Upper lobe of right lung (tissue), 1 donor: ENCODE data around the gene PRICKLE4. TPM values are rescaled to one million over a fixed set of nuclear protein-coding genes. Genes with fewer than 3 reads are reported as not detected.

Experiments
- ATAC-seq: fragments of 200-7000 bp; cut with Tn5 transposase; one replicate; pipeline ENCODE4 v1.9.1; 2020; ENCODE audit warnings: mild to moderate bottlenecking, moderate library complexity
- DNase-seq: peaks from one replicate; pipeline ENCODE4 v3.0.0-alpha.2; 2020
- H3K27ac ChIP-seq: fragments of 200-600 bp; one replicate; pipeline ENCODE4 v1.8.0; 2022
- H3K27me3 ChIP-seq: fragments of 200-600 bp; one replicate; pipeline ENCODE4 v1.8.0; 2022; ENCODE audit warnings: mild to moderate bottlenecking
- H3K36me3 ChIP-seq: fragments of 200-600 bp; one replicate; pipeline ENCODE4 v1.8.0; 2022
- H3K4me1 ChIP-seq: fragments of 200-600 bp; one replicate; pipeline ENCODE4 v1.8.0; 2022
- H3K4me3 ChIP-seq: fragments of 200-600 bp; one replicate; pipeline ENCODE4 v1.8.0; 2022; ENCODE audit warnings: mild to moderate bottlenecking
- H3K9me3 ChIP-seq: fragments of 200-600 bp; one replicate; pipeline ENCODE4 v1.8.0; 2022
- intact Hi-C: fragments of 100-400 bp; cut with DNase I; formaldehyde crosslinking; loops from one replicate; pipeline ENCODE4 v1.11.0; 2022
- total RNA-seq: library from RNA; stranded (reverse); fragmentation: NEBNext Ultra II Directional; extraction: Animal tissue kit (Norgen Biotek cat#: 25700); gene quantifications from one replicate; pipeline ENCODE4 v1.2.1, GENCODE V29; 2021
- TF ChIP-seq, protein P1 (sequence below): fragments of 200-600 bp; IDR thresholded peaks from one replicate; pipeline ENCODE4 v1.8.0; 2022; ENCODE audit warnings: antibody characterized with exemption
- donor health status: DM: no; HTN: yes; CAD: no; lungs with severe emphysema.

The PRICKLE4 gene
- total RNA-seq, 1 donor from 2014 or later, result 14.2 TPM

DNA sequence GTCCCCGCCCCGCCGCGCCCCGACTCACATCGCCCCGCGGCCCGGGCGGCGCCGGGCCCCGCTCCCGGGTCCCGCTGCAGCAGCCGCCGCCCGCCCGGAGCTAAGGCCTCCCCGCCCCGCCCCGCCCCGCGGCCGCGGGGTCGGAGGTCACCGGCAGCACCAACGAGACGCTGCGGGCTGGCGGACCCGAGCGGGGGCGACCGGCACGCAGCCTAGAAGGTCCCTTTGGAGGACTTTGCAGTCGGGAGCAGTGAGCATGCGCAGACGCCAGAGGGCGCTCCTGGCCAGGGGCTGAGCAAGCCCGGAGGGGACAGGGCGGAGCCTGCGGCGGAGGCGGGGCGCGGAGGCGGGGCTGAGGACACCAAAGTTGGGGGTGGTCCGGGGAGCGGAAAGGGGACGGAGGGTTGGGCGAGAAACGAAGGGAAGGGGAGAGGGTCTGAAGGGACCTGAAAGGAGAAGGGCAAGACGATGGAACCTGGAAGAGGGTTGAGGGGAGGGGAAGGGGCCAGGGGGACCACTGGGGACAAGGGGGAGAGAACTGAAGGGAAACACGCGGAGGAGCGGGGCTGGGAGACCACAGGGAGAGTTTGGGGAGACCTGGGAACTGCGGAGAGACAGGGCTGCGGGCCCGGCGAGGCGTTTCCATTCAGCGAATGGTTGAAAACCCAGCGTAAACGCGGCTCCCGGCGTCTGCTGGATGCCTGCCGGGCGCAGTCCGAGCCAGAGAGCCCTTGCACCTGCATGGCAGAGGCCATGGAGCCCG is 613 bp upstream of the PRICKLE4 start, which contains the start of gene FRS3:
Gene FRS3 (minus strand): TSS at position 113 of the 763 bp plus-strand sequence. CDS start 2,913 bp downstream, outside the sequence.
- DNase-seq (peak; percentile 99), ATAC-seq (peak; percentile 94)
- peaks cover 16% of the 10 kb centered on the region for H3K36me3 ChIP-seq
- H3K4me1 ChIP-seq, result peaks cover 36% of the 10 kb centered on the region
- H3K27ac ChIP-seq, result peak within 1 kb of the TSS; percentile 85
- no peaks in the 10 kb centered on the region for H3K9me3 ChIP-seq
- H3K4me3 ChIP-seq, result peak within 1 kb of the TSS; percentile 81
- no peaks in the 10 kb centered on the region for H3K27me3 ChIP-seq
- TF ChIP-seq, protein P1, sequence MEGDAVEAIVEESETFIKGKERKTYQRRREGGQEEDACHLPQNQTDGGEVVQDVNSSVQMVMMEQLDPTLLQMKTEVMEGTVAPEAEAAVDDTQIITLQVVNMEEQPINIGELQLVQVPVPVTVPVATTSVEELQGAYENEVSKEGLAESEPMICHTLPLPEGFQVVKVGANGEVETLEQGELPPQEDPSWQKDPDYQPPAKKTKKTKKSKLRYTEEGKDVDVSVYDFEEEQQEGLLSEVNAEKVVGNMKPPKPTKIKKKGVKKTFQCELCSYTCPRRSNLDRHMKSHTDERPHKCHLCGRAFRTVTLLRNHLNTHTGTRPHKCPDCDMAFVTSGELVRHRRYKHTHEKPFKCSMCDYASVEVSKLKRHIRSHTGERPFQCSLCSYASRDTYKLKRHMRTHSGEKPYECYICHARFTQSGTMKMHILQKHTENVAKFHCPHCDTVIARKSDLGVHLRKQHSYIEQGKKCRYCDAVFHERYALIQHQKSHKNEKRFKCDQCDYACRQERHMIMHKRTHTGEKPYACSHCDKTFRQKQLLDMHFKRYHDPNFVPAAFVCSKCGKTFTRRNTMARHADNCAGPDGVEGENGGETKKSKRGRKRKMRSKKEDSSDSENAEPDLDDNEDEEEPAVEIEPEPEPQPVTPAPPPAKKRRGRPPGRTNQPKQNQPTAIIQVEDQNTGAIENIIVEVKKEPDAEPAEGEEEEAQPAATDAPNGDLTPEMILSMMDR, result peak; percentile 80
- intact Hi-C loops, result loop anchor here (10.0 kb wide), 1 partner anchor 155 kb away; no protein-coding TSS in a partner anchor

- intact Hi-C loops, result loop anchor here (10.0 kb wide), 1 partner anchor 153 kb away; no protein-coding TSS in a partner anchor
Observed at GRCh38 chr6:41781366-41781730, 766 bp downstream of the PRICKLE4 start.

DNA sequence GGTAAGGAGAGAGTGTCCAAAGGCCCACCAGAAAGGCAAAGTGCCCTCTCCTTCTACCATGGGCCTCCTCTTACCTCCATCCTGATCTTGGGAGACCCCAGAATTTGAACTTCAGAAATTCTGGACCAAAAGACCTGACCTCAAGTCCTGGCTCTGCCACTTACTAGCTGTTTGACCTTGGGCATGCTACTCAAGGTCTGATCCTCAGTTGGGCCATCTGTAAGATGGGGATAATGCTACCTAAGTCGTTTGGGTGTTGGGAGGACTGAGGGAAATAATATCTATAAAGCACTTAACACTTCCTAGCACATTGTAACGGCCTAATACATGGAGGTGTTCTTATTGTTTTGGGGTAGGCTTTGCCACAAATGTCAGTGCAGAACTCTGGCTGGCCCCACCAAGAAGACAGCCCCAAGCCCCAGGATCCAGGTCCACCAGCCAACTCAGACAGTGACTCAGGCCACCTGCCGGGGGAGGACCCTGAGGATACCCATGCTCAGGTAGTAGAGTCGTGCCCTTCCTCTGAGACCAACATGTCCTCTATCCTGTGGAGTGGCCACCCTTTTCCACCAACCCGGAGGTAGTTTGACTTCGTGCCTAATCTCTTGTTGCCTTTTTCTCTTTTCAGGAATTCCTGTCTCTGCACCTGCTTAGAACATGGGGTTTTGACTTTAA is 2.7 kb downstream of the PRICKLE4 start:
- intact Hi-C loops, result loop anchor here (10.0 kb wide), 1 partner anchor 152 kb away; no protein-coding TSS in a partner anchor
- TF ChIP-seq, protein P1, result no peak
- H3K4me3 ChIP-seq, result peak overlapping the region; percentile 2
- no peaks in the 10 kb centered on the region for H3K27me3 ChIP-seq
- H3K9me3 ChIP-seq, result no peaks in the 10 kb centered on the region
- no peaks in the 10 kb centered on the region for H3K36me3 ChIP-seq
- DNase-seq (no peak), ATAC-seq (no peak)
- no peak overlapping the region for H3K27ac ChIP-seq
- H3K4me1 ChIP-seq, result peaks cover 51% of the 10 kb centered on the region

More at GRCh38 chr6:41781366-41781730, 766 bp downstream of the PRICKLE4 start:
- DNase-seq (peak; percentile 81), ATAC-seq (peak; percentile 14)
- Histone ChIP-seq H3K4me1 (peaks cover 49% of the 10 kb centered on the region), H3K4me3 (peak overlapping the region; percentile 81), H3K36me3 (peaks cover 5% of the 10 kb centered on the region), H3K27me3 (no peaks in the 10 kb centered on the region), H3K9me3 (no peaks in the 10 kb centered on the region), H3K27ac (peak overlapping the region; percentile 85)
- TF ChIP-seq, protein P1, result no peak

GRCh38 chr6:41784581-41785171 is 4.1 kb downstream of the PRICKLE4 start:
- Histone ChIP-seq H3K36me3 (peaks cover 7% of the 10 kb centered on the region), H3K4me3 (no peak overlapping the region)
- intact Hi-C loops, result loop anchor here (5.0 to 10.0 kb wide), 2 partner anchors 150 to 258 kb away; no protein-coding TSS in a partner anchor

GRCh38 chr6:41785254-41785653 is 4.7 kb downstream of the PRICKLE4 start:
- no peak for ATAC-seq

More at GRCh38 chr6:41784581-41785171, 4.1 kb downstream of the PRICKLE4 start:
- no peaks in the 10 kb centered on the region for H3K27me3 ChIP-seq
- H3K27ac ChIP-seq, result peak overlapping the region; percentile 36
- H3K9me3 ChIP-seq, result no peaks in the 10 kb centered on the region
- H3K4me1 ChIP-seq, result peaks cover 56% of the 10 kb centered on the region
- no peak for DNase-seq
- TF ChIP-seq, protein P1, result no peak
- ATAC-seq, result no peak

More at GRCh38 chr6:41785254-41785653, 4.7 kb downstream of the PRICKLE4 start:
- H3K27ac ChIP-seq, result peak overlapping the region; percentile 36
- peaks cover 59% of the 10 kb centered on the region for H3K4me1 ChIP-seq
- no peaks in the 10 kb centered on the region for H3K9me3 ChIP-seq
- intact Hi-C loops, result loop anchor here (5.0 to 10.0 kb wide), 2 partner anchors 150 to 257 kb away; no protein-coding TSS in a partner anchor
- peaks cover 13% of the 10 kb centered on the region for H3K36me3 ChIP-seq
- no peaks in the 10 kb centered on the region for H3K27me3 ChIP-seq
- TF ChIP-seq, protein P1, result no peak
- H3K4me3 ChIP-seq, result no peak overlapping the region
- no peak for DNase-seq
